ENCODE results near the gene ANKRD11. TPM values are rescaled to one million over a fixed set of nuclear protein-coding genes. Genes with fewer than 3 reads are reported as not detected.

The ANKRD11 gene
- polyA plus RNA-seq, 2 donors, result 37.1 to 73.5 TPM

DNA sequence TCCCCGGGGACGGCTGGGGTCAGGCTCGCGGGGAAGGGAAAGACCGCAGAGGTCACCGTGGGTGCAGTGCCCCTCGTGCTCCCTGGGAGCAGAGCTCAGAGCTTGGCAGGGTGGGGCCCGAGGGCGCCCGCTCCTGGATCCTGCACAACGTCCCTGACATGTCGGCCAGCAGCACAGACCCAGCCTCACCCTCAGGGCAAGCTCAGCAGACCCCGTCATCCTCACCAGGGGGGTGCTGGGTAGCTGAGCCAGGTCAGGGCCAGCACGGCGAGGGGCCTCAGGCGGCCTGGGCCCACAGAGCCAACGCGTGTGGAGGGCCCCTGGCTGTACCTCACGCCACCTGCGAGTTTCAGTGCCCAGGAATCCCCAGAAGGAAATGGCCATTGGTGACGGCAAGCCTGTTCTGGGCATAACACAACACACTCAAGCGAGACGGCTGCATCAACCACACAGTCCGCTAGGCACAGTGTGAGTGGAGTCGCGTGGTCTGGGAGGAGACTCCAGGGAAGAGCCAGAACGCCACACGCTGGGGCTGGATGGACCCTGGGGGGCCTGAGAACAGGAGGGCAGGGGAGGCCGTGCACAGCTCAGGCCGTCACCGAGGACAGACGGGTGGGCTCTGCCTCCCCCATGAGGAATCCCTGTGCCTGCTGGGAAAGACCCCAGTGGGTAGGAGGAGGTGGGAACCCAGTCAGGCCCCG, 212.6 kb downstream of the ANKRD11 start:
- no peaks in the 10 kb centered on the region for H3K4me1 ChIP-seq (ENCODE audit: control insufficient read depth in 2 of 2, insufficient read depth in 2 of 2, low read length in 1 of 2)
- no peak overlapping the region for H3K27ac ChIP-seq (ENCODE audit: low read depth in 2 of 2, low read length in 1 of 2)
- H3K9me3 ChIP-seq (ENCODE audit: control insufficient read depth in 2 of 2, insufficient read depth in 1 of 2, low read depth in 1 of 2, low read length in 1 of 2), result no peaks in the 10 kb centered on the region
- H3K36me3 ChIP-seq (ENCODE audit: control insufficient read depth in 2 of 2, insufficient read depth in 2 of 2, low read length in 1 of 2), result peaks cover 15 to 69% of the 10 kb centered on the region in 2 donors
- H3K4me3 ChIP-seq (ENCODE audit: low read depth in 1 of 2, low read length in 2 of 2), result no peak overlapping the region
- H3K27me3 ChIP-seq (ENCODE audit: control insufficient read depth in 1 of 2, insufficient read depth in 2 of 2, low read length in 2 of 2), result no peaks in the 10 kb centered on the region
- WGBS, 2 donors, result 86 to 87% methylated on average over 30 to 33 of the region's 33 CpGs

- H3K4me3 ChIP-seq (ENCODE audit: low read depth in 1 of 2, low read length in 2 of 2), result no peak overlapping the region
- no peaks in the 10 kb centered on the region for H3K27me3 ChIP-seq (ENCODE audit: control insufficient read depth in 1 of 2, insufficient read depth in 2 of 2, low read length in 2 of 2)
- peaks cover 15 to 65% of the 10 kb centered on the region in 2 donors for H3K36me3 ChIP-seq (ENCODE audit: control insufficient read depth in 2 of 2, insufficient read depth in 2 of 2, low read length in 1 of 2)
- no peaks in the 10 kb centered on the region for H3K4me1 ChIP-seq (ENCODE audit: control insufficient read depth in 2 of 2, insufficient read depth in 2 of 2, low read length in 1 of 2)
- no peaks in the 10 kb centered on the region for H3K9me3 ChIP-seq (ENCODE audit: control insufficient read depth in 2 of 2, insufficient read depth in 1 of 2, low read depth in 1 of 2, low read length in 1 of 2)
- 88 to 93% methylated on average over 9 of the region's 9 CpGs for WGBS, 2 donors
- H3K27ac ChIP-seq (ENCODE audit: low read depth in 2 of 2, low read length in 1 of 2), result no peak overlapping the region
These were observed 213.3 kb downstream of the ANKRD11 start for GRCh38 chr16:89277049-89277448.

DNA sequence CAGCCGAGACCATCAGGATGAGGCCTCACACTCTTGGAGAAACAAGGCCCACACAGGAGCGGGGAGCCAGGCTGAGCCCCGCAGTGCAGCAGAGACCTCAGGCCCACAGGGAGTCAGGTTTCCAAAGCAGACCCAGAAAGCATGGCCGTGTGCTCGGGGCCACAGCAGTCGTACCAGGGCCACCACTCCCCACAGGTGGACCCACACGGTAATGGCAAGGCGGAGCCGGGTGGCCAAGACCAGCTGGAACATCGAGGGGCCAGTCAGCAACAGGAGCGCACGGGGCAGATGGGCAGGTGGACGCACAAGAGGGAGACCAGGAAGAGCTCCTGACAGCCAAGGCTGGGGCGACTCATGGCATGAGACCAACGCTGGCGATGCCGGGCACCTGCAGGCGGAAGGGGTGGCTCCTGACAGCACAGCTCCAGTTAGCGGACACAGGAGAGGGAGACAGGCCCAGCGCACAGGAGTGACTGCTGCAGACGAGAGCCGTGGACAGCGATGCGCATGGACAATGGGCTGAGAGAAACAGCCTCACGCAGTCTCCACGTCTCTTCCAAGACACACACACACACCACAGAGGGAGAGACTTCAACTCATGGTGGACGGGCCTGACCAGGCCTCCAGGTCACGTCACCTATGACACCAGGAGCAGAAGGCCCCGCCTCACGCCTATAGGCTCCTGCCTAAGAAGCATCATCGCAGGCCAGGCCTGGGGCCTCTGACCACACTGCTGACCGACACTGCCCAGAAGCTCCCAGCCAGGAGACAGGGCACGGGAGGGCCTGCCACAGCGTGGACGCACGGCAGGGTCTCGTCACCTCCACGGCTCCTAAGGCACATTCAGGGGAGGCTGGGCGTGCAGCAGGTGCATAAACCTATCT, 214.3 kb downstream of the ANKRD11 start:
- Histone ChIP-seq H3K27me3 (ENCODE audit: control insufficient read depth in 1 of 2, insufficient read depth in 2 of 2, low read length in 2 of 2) (no peaks in the 10 kb centered on the region), H3K9me3 (ENCODE audit: control insufficient read depth in 2 of 2, insufficient read depth in 1 of 2, low read depth in 1 of 2, low read length in 1 of 2) (no peaks in the 10 kb centered on the region), H3K4me3 (ENCODE audit: low read depth in 1 of 2, low read length in 2 of 2) (no peak overlapping the region), H3K36me3 (ENCODE audit: control insufficient read depth in 2 of 2, insufficient read depth in 2 of 2, low read length in 1 of 2) (peaks cover 15 to 59% of the 10 kb centered on the region in 2 donors), H3K27ac (ENCODE audit: low read depth in 2 of 2, low read length in 1 of 2) (no peak overlapping the region), H3K4me1 (ENCODE audit: control insufficient read depth in 2 of 2, insufficient read depth in 2 of 2, low read length in 1 of 2) (no peaks in the 10 kb centered on the region)
- WGBS, 2 donors, result 92 to 94% methylated on average over 39 of the region's 39 CpGs

DNA sequence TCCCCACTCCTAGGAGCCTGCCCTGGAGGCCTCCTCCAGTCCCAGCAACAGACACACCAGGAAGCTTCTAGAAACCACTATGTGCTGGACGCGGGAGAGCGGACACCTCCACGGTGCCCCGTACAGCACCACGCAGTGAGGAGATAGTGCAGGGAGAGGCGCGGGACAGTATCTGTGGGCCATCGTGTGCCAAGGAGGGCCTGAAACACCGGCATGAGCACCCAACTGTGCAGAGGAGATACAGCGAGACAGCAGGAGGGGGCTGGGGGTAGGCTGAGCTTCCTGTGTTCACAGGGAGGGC, 215.1 kb downstream of the ANKRD11 start:
- WGBS, 2 donors, result 91 to 95% methylated on average over 11 of the region's 11 CpGs
- Histone ChIP-seq H3K27me3 (ENCODE audit: control insufficient read depth in 1 of 2, insufficient read depth in 2 of 2, low read length in 2 of 2) (no peaks in the 10 kb centered on the region), H3K9me3 (ENCODE audit: control insufficient read depth in 2 of 2, insufficient read depth in 1 of 2, low read depth in 1 of 2, low read length in 1 of 2) (no peaks in the 10 kb centered on the region), H3K27ac (ENCODE audit: low read depth in 2 of 2, low read length in 1 of 2) (no peak overlapping the region), H3K4me3 (ENCODE audit: low read depth in 1 of 2, low read length in 2 of 2) (no peak overlapping the region), H3K4me1 (ENCODE audit: control insufficient read depth in 2 of 2, insufficient read depth in 2 of 2, low read length in 1 of 2) (no peaks in the 10 kb centered on the region), H3K36me3 (ENCODE audit: control insufficient read depth in 2 of 2, insufficient read depth in 2 of 2, low read length in 1 of 2) (peaks cover 18 to 58% of the 10 kb centered on the region in 2 donors)

DNA sequence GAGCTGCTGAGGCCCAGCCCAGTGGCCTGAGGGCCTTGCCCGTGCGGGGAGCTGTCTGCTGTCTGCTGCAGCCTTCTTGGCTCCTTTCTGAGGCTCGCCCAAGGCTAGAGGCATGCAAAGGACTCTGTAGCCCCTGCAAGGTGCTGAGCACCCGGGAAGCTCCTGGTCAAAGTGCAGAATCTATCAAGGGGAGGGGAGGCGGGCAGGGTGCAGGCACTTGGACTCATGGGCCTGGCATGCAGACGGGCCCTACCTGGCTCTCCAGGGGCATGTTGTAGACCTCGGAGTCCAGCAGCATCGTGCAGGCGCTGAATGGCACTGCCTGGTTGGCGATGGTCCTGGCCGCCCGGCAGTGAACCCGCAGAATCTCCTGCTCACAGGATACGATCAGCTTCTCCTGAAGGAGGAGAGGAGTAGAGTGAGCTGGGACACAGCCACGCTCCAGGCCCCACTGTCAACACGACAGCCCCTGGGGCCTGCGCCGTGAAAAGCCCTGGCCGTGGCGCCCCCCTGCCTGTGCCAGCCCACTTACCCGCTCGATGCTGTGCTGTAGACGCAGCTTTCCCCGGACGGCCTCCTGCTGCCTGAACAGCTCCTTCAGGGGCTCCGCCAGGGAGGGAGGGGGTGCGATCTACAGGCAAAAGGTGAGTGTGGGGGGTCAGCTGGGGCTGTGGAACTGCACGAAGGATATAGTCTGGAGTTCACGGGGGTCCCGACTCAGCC, 215.6 kb downstream of the ANKRD11 start:
- H3K36me3 ChIP-seq (ENCODE audit: control insufficient read depth in 2 of 2, insufficient read depth in 2 of 2, low read length in 1 of 2), result peaks cover 18 to 58% of the 10 kb centered on the region in 2 donors
- WGBS, 2 donors, result 90 to 94% methylated on average over 30 of the region's 30 CpGs

GRCh38 chr16:89273741-89274472, 216.5 kb downstream of the ANKRD11 start:
- Histone ChIP-seq H3K27me3 (ENCODE audit: control insufficient read depth in 1 of 2, insufficient read depth in 2 of 2, low read length in 2 of 2) (no peaks in the 10 kb centered on the region), H3K4me1 (ENCODE audit: control insufficient read depth in 2 of 2, insufficient read depth in 2 of 2, low read length in 1 of 2) (no peaks in the 10 kb centered on the region), H3K4me3 (ENCODE audit: low read depth in 1 of 2, low read length in 2 of 2) (no peak overlapping the region), H3K9me3 (ENCODE audit: control insufficient read depth in 2 of 2, insufficient read depth in 1 of 2, low read depth in 1 of 2, low read length in 1 of 2) (no peaks in the 10 kb centered on the region), H3K36me3 (ENCODE audit: control insufficient read depth in 2 of 2, insufficient read depth in 2 of 2, low read length in 1 of 2) (peaks cover 23 to 57% of the 10 kb centered on the region in 2 donors), H3K27ac (ENCODE audit: low read depth in 2 of 2, low read length in 1 of 2) (no peak overlapping the region)
- 90 to 96% methylated on average over 19 of the region's 19 CpGs for WGBS, 2 donors

More for the DNA sequence above, 215.6 kb downstream of the ANKRD11 start:
- no peak overlapping the region for H3K27ac ChIP-seq (ENCODE audit: low read depth in 2 of 2, low read length in 1 of 2)
- H3K4me3 ChIP-seq (ENCODE audit: low read depth in 1 of 2, low read length in 2 of 2), result no peak overlapping the region
- no peaks in the 10 kb centered on the region for H3K27me3 ChIP-seq (ENCODE audit: control insufficient read depth in 1 of 2, insufficient read depth in 2 of 2, low read length in 2 of 2)
- H3K4me1 ChIP-seq (ENCODE audit: control insufficient read depth in 2 of 2, insufficient read depth in 2 of 2, low read length in 1 of 2), result no peaks in the 10 kb centered on the region
- H3K9me3 ChIP-seq (ENCODE audit: control insufficient read depth in 2 of 2, insufficient read depth in 1 of 2, low read depth in 1 of 2, low read length in 1 of 2), result no peaks in the 10 kb centered on the region

- no peaks in the 10 kb centered on the region for H3K4me1 ChIP-seq (ENCODE audit: control insufficient read depth in 2 of 2, insufficient read depth in 2 of 2, low read length in 1 of 2)
- H3K36me3 ChIP-seq (ENCODE audit: control insufficient read depth in 2 of 2, insufficient read depth in 2 of 2, low read length in 1 of 2), result peaks cover 19 to 46% of the 10 kb centered on the region in 2 donors
- no peaks in the 10 kb centered on the region for H3K27me3 ChIP-seq (ENCODE audit: control insufficient read depth in 1 of 2, insufficient read depth in 2 of 2, low read length in 2 of 2)
- no peak overlapping the region for H3K4me3 ChIP-seq (ENCODE audit: low read depth in 1 of 2, low read length in 2 of 2)
- no peak overlapping the region for H3K27ac ChIP-seq (ENCODE audit: low read depth in 2 of 2, low read length in 1 of 2)
- 95 to 97% methylated on average over 6 of the region's 6 CpGs for WGBS, 2 donors
- no peaks in the 10 kb centered on the region for H3K9me3 ChIP-seq (ENCODE audit: control insufficient read depth in 2 of 2, insufficient read depth in 1 of 2, low read depth in 1 of 2, low read length in 1 of 2)
These were observed 217.7 kb downstream of the ANKRD11 start for GRCh38 chr16:89272631-89273030.

DNA sequence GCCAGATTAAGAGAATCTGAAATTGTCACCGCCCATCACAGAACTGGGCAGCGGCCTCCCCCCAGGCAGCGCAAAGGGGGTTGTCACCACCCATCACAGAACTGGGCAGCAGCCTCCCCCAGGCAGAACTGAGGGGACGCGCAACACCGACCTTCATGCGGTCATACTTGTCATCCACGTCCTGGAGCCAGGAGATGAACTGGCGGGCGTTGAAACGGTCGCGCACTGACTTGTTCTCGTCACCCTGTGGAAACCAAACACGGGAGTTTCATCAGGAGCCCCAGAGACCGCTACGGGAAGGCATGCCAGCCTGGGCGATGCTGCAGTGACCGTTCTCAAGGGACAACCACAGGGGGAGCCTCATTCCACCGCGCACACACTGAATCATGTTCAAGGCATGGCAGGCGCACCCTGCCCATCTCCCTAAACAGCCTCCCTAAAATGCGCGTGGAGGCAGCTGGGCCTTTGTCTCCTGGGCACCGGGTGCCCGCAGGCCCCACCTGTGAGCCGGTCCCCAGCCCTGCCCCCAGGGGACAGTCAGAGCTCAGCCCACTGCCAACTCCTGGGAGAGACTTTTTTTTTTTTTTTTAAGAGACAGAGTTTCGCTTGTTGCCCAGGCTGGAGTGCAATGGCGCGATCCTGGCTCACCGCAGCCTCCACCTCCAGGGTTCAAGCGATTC, 219.6 kb downstream of the ANKRD11 start:
- H3K4me1 ChIP-seq (ENCODE audit: control insufficient read depth in 2 of 2, insufficient read depth in 2 of 2, low read length in 1 of 2), result no peaks in the 10 kb centered on the region
- H3K27ac ChIP-seq (ENCODE audit: low read depth in 2 of 2, low read length in 1 of 2), result no peak overlapping the region
- no peak overlapping the region for H3K4me3 ChIP-seq (ENCODE audit: low read depth in 1 of 2, low read length in 2 of 2)
- H3K9me3 ChIP-seq (ENCODE audit: control insufficient read depth in 2 of 2, insufficient read depth in 1 of 2, low read depth in 1 of 2, low read length in 1 of 2), result no peaks in the 10 kb centered on the region
- WGBS, 2 donors, result 93 to 94% methylated on average over 32 of the region's 32 CpGs
- peaks cover 14 to 42% of the 10 kb centered on the region in 2 donors for H3K36me3 ChIP-seq (ENCODE audit: control insufficient read depth in 2 of 2, insufficient read depth in 2 of 2, low read length in 1 of 2)
- no peaks in the 10 kb centered on the region for H3K27me3 ChIP-seq (ENCODE audit: control insufficient read depth in 1 of 2, insufficient read depth in 2 of 2, low read length in 2 of 2)

All from esophagus (tissue), 2 donors.